ENCODE data around the gene LY86. TPM values are rescaled to one million over a fixed set of nuclear protein-coding genes. Genes with fewer than 3 reads are reported as not detected.

LY86 gene
- total RNA-seq, 1 experiment from 2014 or later, result not detected

DNA sequence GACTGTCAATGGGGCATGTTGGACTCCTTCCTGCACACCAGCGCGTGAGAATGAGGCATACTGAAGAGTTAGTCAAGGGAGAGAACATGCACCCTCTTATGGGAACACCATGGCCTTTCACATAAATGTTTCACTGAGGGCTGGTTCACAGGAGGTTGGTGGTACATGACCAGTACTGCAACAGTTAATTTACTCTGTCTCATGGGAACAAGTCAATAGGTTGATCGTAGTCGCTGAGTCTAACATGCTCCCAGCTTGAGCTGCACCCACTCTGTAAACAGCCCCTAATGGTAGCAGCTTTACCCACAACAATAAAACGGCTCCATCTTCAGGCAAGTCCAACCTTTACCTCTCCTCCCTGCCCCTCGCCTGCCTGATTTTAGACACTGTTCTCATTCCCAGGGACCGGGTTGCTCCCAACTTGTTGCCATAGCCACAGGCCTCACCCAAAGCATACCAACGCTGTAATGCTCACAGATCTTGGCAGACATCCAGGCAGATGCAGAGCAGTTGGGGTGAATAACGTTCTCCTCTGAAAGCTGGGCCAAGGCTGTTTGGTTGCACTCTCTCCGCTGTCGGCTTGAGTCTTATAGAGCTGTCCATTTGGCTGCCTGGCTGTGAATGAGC is 111.3 kb downstream of the LY86 start:
- no peak overlapping the region for H2BK15ac ChIP-seq (ENCODE audit: low read depth, low read length)

More for the DNA sequence above, 111.3 kb downstream of the LY86 start:
- H3K56ac ChIP-seq (ENCODE audit: insufficient read length, low read depth, low read length), result no peak overlapping the region
- no peak overlapping the region for H3K27ac ChIP-seq (ENCODE audit: insufficient read length, low read depth, low read length)
- H3K4me2 ChIP-seq (ENCODE audit: insufficient read depth, insufficient read length, low read length), result no peak overlapping the region
- Mint-ChIP-seq H3K27me3 (ENCODE audit: low read depth) (peaks cover 4% of the 10 kb centered on the region), H3K4me3 (no peak overlapping the region), H3K4me1 (peaks cover 40 to 46% of the 10 kb centered on the region in 2 experiments), H3K9me3 (no peaks in the 10 kb centered on the region), H3K36me3 (ENCODE audit: insufficient read depth in 1 of 3, low read depth in 3 of 3) (no peaks in the 10 kb centered on the region), H3K27ac (no peak overlapping the region)
- H3K18ac ChIP-seq (ENCODE audit: insufficient read length, low read depth, low read length), result no peak overlapping the region
- no peaks in the 10 kb centered on the region for H3K9me3 ChIP-seq (ENCODE audit: control insufficient read depth, low read depth, low read length)
- no peak overlapping the region for H3T11ph ChIP-seq (ENCODE audit: low read length)
- peak; percentile 31; the same call in 2 of the 3 replicates for TF ChIP-seq CTCF (conservative IDR thresholded peaks at IDR 0.05)
- no peaks in the 10 kb centered on the region for H4K20me1 ChIP-seq (ENCODE audit: control insufficient read depth, insufficient read depth, insufficient read length)
- H3K79me2 ChIP-seq (ENCODE audit: insufficient read depth, low read length), result no peaks in the 10 kb centered on the region
- H4K5ac ChIP-seq (ENCODE audit: insufficient read length, low read depth, low read length), result no peak overlapping the region
- no peak overlapping the region for H4K91ac ChIP-seq (ENCODE audit: insufficient read length, low read depth, low read length)
- no peak overlapping the region for H3K4ac ChIP-seq (ENCODE audit: low read depth, low read length)
- H3K79me1 ChIP-seq (ENCODE audit: insufficient read depth, low read depth, low read length, poor library complexity, severe bottlenecking), result no peaks in the 10 kb centered on the region
- no peak overlapping the region for H3K9ac ChIP-seq (ENCODE audit: extremely low read depth, insufficient read length, low read length)
- DNase-seq, result peak; percentile 52
- H2AFZ ChIP-seq (ENCODE audit: low read length), result no peak overlapping the region
- no peak overlapping the region for H2BK12ac ChIP-seq (ENCODE audit: insufficient read length, low read depth, low read length)
- no peak overlapping the region for H3K23ac ChIP-seq (ENCODE audit: insufficient read length, low read depth, low read length)
- H3K4me1 ChIP-seq (ENCODE audit: insufficient read depth, low read length), result peaks cover 9% of the 10 kb centered on the region; the same call in 1 of the 2 replicates
- 0 out of 2 replicates have a peak, but pooled peaks cover 2% of the 10 kb centered on the region for H3K27me3 ChIP-seq (ENCODE audit: insufficient read depth, low read length)
- H3K14ac ChIP-seq (ENCODE audit: insufficient read depth, low read length), result no peak overlapping the region
- no peaks in the 10 kb centered on the region for H3K23me2 ChIP-seq (ENCODE audit: insufficient read length, low read depth, low read length, poor library complexity, severe bottlenecking)
- H2BK20ac ChIP-seq (ENCODE audit: low read depth, low read length, poor library complexity, severe bottlenecking), result no peak overlapping the region
- no peak overlapping the region for H2BK5ac ChIP-seq (ENCODE audit: insufficient read length, low read length)
- no peak overlapping the region for H2BK120ac ChIP-seq (ENCODE audit: low read depth, low read length, poor library complexity, severe bottlenecking)
- peak overlapping the region; percentile 19 for H4K8ac ChIP-seq (replicated peaks; ENCODE audit: insufficient read length, low read depth, low read length)
- H2AK5ac ChIP-seq (ENCODE audit: insufficient read length, low read length), result no peak overlapping the region
- WGBS (ENCODE audit: extremely low coverage, insufficient read length, low lambda C conversion rate), result no CpG with 5 or more reads among the region's 11 CpGs

Measured in H9 (cell line).